Pancreas (tissue), 10 donors: Measurements from ENCODE around the gene EHBP1L1. TPM values are rescaled to one million over a fixed set of nuclear protein-coding genes. Genes with fewer than 3 reads are reported as not detected.
A peak's percentile ranks its signal among the peaks of the same experiment; 100 is the strongest.

ENCODE experiments used
- ATAC-seq, 4 donors: fragments of 200-7000 bp; cut with Tn5 transposase; one replicate each; pipeline versions ENCODE4 v1.8.0 to v1.9.1; 2020; ENCODE audit warnings: mild to moderate bottlenecking in 4 of 4, moderate library complexity in 4 of 4
- DNase-seq, 6 donors: peaks; one replicate each; pipeline ENCODE4 v3.0.0-alpha.2; 2020
- FAIRE-seq: peaks from 2 replicates; lab custom pipeline; 2012; peaks lifted over from hg19 to GRCh38; lab: Jason Lieb, UNC
- H3K27ac ChIP-seq, 4 donors: fragments of 200-600 bp; sonication (generic); 1 replicate in 3 of 4; 2 replicates in 1 of 4; pipeline versions ENCODE4 v1.5.0 to v1.8.0; 2020
- H3K27me3 ChIP-seq, 4 donors: fragments of 200-600 bp; one replicate each; pipeline ENCODE4 v1.8.0; 2021
- H3K36me3 ChIP-seq, 3 donors: fragments of 200-600 bp; sonication (generic) in 1 of 3; one replicate each; pipeline versions ENCODE4 v1.5.0 to v1.8.0; 2020 to 2021
- H3K4me1 ChIP-seq, 3 donors: fragments of 200-600 bp; one replicate each; pipeline ENCODE4 v1.8.0; 2021
- H3K4me3 ChIP-seq, 4 donors: fragments of 200-600 bp; sonication (generic) in 2 of 4; one replicate each; pipeline versions ENCODE4 v1.5.0 to v1.8.0; 2020 to 2021
- H3K9me3 ChIP-seq, 4 donors: fragments of 200-600 bp; one replicate each; pipeline ENCODE4 v1.8.0; 2021
- WGBS, 2 donors: extraction: QIAGEN DNeasy Blood & Tissue Kit; methylation state at CpG; one replicate each; pipeline ENCODE4 v1.1.7; 2013; 5-methylcytosine and 5-hydroxymethylcytosine counted together
- intact Hi-C, 3 donors: fragments of 100-400 bp; cut with DNase I; formaldehyde crosslinking; loops; one replicate each; pipeline versions ENCODE4 v1.11.1 to v1.14.2; 2022
- polyA plus RNA-seq, 2 donors: library from polyadenylated mRNA; stranded (reverse); fragments of 200-250 nt; gene quantifications; one replicate each; pipeline ENCODE4 v1.2.3, GENCODE V29; 2013
- total RNA-seq, 6 donors: library from RNA; stranded (reverse); fragmentation: NEBNext Ultra II Directional in 4 of 6; extraction: Animal tissue kit (Norgen Biotek cat#: 25700) in 4 of 6; gene quantifications; one replicate each; pipeline versions ENCODE4 v1.2.1 to v1.2.4, GENCODE V29; 2021 to 2023
- TF ChIP-seq, protein P1 (sequence below), 4 donors: fragments of 200-600 bp; sonication (generic) in 3 of 4; IDR thresholded peaks; one replicate each; pipeline versions ENCODE4 v1.5.0 to v1.8.0; 2021; ENCODE audit warnings: antibody characterized with exemption in 4 of 4
- donor health status: healthy with polysubstance abuse.
- donor health status: DM: no; HTN: no; CAD: no; lungs with moderate emphysema.
- donor health status: DM: no; HTN: no; CAD: no.
- donor health status: control.
- donor health status: control.
- donor health status: Bipolar disorder and iron deficiency.
- donor health status: DM: yes; HTN: yes; CAD: no.
- donor health status: DM: no; HTN: no; CAD: no.
- donor health status: DM: no; HTN: no; CAD: no.
- donor health status: DM: yes; HTN: yes; CAD: no.

Gene EHBP1L1
- total and polyA plus RNA-seq, 8 donors: 6.5 to 34.2 (median 14.6) TPM

DNA sequence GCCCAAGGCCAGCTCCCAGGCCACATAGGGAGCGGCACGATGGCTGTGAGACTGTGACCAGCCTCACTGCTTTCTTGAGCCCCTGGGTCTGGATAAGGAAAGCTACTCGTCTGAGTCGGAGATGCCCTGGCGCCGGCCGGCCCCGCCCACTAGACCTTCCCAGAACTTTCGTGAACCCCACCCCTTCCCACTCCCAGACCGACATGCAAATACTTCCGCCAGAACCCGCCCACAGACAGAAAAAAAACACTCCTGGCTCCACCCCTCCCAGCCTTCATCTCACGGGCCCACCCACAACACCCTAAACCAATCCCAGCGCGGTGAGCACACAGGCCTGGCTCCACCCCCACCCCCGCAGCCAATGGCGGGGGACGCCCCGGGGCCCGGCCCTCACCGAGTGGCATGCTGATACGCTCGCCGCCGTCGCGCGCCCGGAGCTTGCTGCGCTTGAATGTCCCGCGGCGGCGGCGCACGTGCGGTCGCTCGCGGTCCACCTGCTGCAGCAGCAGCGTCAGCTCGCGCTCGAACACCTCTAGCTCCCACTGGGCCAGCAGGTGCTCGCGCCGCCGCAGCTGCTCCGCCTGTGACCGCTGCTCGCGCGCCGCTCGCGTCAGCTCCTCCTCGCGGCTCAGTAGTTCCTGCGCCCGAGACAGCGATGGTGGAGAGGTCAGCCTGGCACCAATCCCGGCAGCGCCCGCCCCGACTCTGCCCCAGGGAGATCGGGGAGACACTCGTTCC lies 31.2 kb downstream of the EHBP1L1 start:
- DNase-seq (peak; percentile 56 to 83 (median 68)), FAIRE-seq (peak; percentile 20), ATAC-seq (peak; percentile 39 to 94 (median 78))
- H3K9me3 ChIP-seq: no peaks in the 10 kb centered on the region
- TF ChIP-seq, protein P1, sequence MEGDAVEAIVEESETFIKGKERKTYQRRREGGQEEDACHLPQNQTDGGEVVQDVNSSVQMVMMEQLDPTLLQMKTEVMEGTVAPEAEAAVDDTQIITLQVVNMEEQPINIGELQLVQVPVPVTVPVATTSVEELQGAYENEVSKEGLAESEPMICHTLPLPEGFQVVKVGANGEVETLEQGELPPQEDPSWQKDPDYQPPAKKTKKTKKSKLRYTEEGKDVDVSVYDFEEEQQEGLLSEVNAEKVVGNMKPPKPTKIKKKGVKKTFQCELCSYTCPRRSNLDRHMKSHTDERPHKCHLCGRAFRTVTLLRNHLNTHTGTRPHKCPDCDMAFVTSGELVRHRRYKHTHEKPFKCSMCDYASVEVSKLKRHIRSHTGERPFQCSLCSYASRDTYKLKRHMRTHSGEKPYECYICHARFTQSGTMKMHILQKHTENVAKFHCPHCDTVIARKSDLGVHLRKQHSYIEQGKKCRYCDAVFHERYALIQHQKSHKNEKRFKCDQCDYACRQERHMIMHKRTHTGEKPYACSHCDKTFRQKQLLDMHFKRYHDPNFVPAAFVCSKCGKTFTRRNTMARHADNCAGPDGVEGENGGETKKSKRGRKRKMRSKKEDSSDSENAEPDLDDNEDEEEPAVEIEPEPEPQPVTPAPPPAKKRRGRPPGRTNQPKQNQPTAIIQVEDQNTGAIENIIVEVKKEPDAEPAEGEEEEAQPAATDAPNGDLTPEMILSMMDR (IDR thresholded peaks at IDR 0.05): no peak
- no peak overlapping the region for H3K4me3 ChIP-seq
- intact Hi-C loops: no loop called here
- H3K27ac ChIP-seq: peak overlapping the region in 1 of 4 donors; percentile 63
- peaks cover 0 to 33% (median 15%) of the 10 kb centered on the region in 3 donors for H3K36me3 ChIP-seq
- WGBS, 2 donors: 72 to 79% methylated on average over 64 to 67 of the region's 67 CpGs
- H3K27me3 ChIP-seq: no peaks in the 10 kb centered on the region
- peaks cover under 1 to 5% (median 4%) of the 10 kb centered on the region in 3 donors for H3K4me1 ChIP-seq

DNA sequence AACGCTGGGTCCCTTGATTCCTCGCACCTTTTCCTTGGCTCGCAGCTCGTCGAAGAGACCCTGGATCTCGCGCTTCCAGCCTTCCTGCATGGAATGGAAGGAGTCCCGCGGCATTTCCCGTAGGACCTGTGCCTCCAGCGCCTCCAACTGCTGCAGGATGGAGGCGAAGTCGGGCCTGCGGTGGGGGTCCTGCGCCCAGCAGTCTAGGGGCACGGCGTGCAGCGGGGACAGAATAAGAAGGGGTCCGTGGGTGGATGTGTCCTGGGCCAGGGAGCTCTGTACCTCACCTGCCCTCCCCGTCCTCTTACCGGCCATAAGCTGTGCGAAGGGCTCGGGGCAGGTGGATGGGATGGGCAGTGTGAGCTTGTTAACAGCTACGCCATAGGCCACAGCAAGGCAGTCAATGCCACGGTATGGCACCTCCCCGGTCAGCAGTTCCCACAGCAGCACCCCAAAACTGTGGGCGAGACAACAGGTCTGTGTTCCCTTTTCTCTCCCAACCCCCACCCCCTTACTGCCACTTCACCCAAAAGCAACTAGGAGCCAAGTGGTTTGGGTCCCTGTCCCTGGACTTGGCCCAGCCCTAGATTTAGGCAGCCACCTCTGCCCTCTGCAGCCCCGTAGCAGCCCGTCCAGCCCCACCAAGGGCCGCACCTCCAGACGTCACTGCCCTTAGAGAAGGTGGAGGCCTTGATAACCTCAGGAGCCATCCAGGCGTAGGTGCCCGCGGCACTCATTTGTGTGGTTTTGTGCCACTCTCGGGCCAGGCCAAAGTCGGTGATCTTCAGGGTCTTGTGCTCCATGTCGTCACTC lies 32.0 kb downstream of the EHBP1L1 start:
- intact Hi-C loops: no loop called here
- Histone ChIP-seq H3K27me3 (no peaks in the 10 kb centered on the region), H3K4me1 (peaks cover 8 to 13% (median 11%) of the 10 kb centered on the region in 3 donors), H3K27ac (no peak overlapping the region), H3K9me3 (no peaks in the 10 kb centered on the region), H3K36me3 (peaks cover 0 to 33% (median 15%) of the 10 kb centered on the region in 3 donors), H3K4me3 (no peak overlapping the region)
- DNase-seq (peak in 2 of 6 donors; percentile 21 to 59), ATAC-seq (no peak), FAIRE-seq (no peak)
- 87 to 89% methylated on average over 37 of the region's 37 CpGs for WGBS, 2 donors
- TF ChIP-seq, protein P1 (IDR thresholded peaks at IDR 0.05): no peak

DNA sequence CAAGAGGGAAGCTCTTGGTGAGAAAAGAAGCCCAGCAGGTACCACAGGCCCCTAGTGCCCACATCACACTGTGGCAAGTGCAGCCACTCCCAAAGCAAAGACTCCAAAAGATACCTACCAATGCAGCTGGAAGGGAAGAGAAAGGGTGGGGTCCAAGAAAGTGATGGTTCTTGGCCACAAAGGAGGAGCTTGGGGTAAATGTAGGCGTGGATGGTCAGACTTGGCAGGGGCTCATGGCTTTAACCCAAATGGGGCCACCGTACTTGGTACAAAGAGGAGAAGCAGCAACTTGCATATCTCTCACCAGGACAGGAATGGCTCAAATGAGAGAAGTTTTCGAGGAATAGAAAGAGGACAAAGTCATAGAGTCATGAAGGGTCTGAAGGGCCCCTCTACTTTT lies 33.4 kb downstream of the EHBP1L1 start:
- H3K4me3 ChIP-seq: no peak overlapping the region
- no peak for ATAC-seq
- 71 to 74% methylated on average over 3 of the region's 3 CpGs for WGBS, 2 donors
- H3K4me1 ChIP-seq: peaks cover 8 to 16% (median 14%) of the 10 kb centered on the region in 3 donors
- no peak for DNase-seq
- H3K27ac ChIP-seq: no peak overlapping the region
- FAIRE-seq: no peak
- no peaks in the 10 kb centered on the region for H3K9me3 ChIP-seq
- H3K27me3 ChIP-seq: no peaks in the 10 kb centered on the region
- TF ChIP-seq, protein P1 (IDR thresholded peaks at IDR 0.05): no peak
- intact Hi-C loops: no loop called here
- peaks cover 0 to 31% (median 11%) of the 10 kb centered on the region in 3 donors for H3K36me3 ChIP-seq

DNA sequence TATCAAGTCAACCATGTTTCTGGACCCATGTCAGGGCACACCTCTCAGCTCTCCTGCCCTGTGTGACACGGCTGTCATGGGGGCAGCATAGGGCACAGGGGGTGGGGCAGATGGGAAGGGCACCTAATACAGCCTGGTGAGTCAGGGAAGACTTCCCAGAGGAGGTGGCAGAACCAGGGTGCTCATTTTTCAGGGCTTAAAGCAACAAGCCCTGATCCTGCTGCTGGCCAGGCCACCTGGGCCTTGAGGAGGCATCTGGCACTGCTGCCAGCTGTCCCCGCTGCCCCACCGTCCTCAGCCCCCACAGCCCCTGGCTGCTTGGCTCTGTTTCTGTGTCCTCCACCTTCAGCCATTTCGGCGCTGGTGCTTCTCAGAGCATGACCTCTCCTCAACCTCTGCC lies 33.8 kb downstream of the EHBP1L1 start:
- DNase-seq (peak in 1 of 6 donors; percentile 23), FAIRE-seq (no peak), ATAC-seq (no peak)
- TF ChIP-seq, protein P1 (IDR thresholded peaks at IDR 0.05): no peak
- Histone ChIP-seq H3K4me3 (no peak overlapping the region), H3K27ac (no peak overlapping the region), H3K4me1 (peaks cover 8 to 16% (median 14%) of the 10 kb centered on the region in 3 donors), H3K9me3 (no peaks in the 10 kb centered on the region), H3K27me3 (no peaks in the 10 kb centered on the region), H3K36me3 (peaks cover 0 to 27% (median 11%) of the 10 kb centered on the region in 3 donors)
- intact Hi-C loops: no loop called here
- 81 to 86% methylated on average over 5 of the region's 5 CpGs for WGBS, 2 donors
